PC-9 (cell line): ENCODE measurements around the gene FBXL17. TPM values are rescaled to one million over a fixed set of nuclear protein-coding genes. Genes with fewer than 3 reads are reported as not detected.

Experiments
- BruUV-seq: library from RNA; stranded (reverse); fragments of 400-500 nt; replicated peaks from 2 replicates; lab custom pipeline; 2021; lab: Mats Ljungman, UMichigan
- CTCF ChIA-PET: fragments of 300-600 bp; sonication (Branson Sonifier 250); formaldehyde crosslinking; loops from one replicate; lab custom pipeline; 2022; ENCODE audit warnings: antibody characterized with exemption; lab: Charles Lee
- POLR2A ChIA-PET: fragments of 300-600 bp; sonication (Branson Sonifier 250); formaldehyde crosslinking; loops from one replicate; lab custom pipeline; 2022; ENCODE audit warnings: antibody characterized with exemption; ENCODE audit not compliant: unreplicated experiment; lab: Charles Lee
- DNase-seq, 2 experiments: peaks; one replicate each; pipeline versions ENCODE4 v3.0.0 to v3.0.0-alpha.2; 2015 to 2022; ENCODE audit warnings: mixed read lengths in 1 of 2
- H2AFZ ChIP-seq: fragments of 200-600 bp; sonication (generic); 2 replicates; pipeline ENCODE4 v1.8.1; 2017; ENCODE audit warnings: antibody characterized with exemption
- H3F3A ChIP-seq: fragments of 200-600 bp; sonication (generic); 2 replicates; pipeline ENCODE4 v1.8.1; 2017; ENCODE audit warnings: antibody characterized with exemption, mild to moderate bottlenecking, low read depth; ENCODE audit not compliant: insufficient read depth
- H3K27ac ChIP-seq: fragments of 200-600 bp; sonication (generic); 2 replicates; pipeline ENCODE4 v1.6.1; 2016; ENCODE audit warnings: mixed run types
- H3K27me3 ChIP-seq: fragments of 200-600 bp; sonication (generic); 2 replicates; pipeline ENCODE4 v1.6.1; 2016; ENCODE audit warnings: low read depth, mixed run types; ENCODE audit not compliant: insufficient read depth
- H3K36me3 ChIP-seq: fragments of 200-600 bp; sonication (generic); 2 replicates; pipeline ENCODE4 v1.6.1; 2016; ENCODE audit warnings: low read depth, mixed run types
- H3K4me1 ChIP-seq: fragments of 200-600 bp; sonication (generic); replicated peaks from 2 replicates; pipeline ENCODE4 v1.6.1; 2016; ENCODE audit warnings: mixed run types; ENCODE audit not compliant: insufficient read depth
- H3K4me2 ChIP-seq: fragments of 200-600 bp; sonication (generic); 2 replicates; pipeline ENCODE4 v1.6.1; 2017; ENCODE audit warnings: mixed run types
- H3K4me3 ChIP-seq: fragments of 200-600 bp; sonication (generic); 2 replicates; pipeline ENCODE4 v1.6.1; 2016; ENCODE audit warnings: mixed run types
- H3K79me2 ChIP-seq: fragments of 200-600 bp; sonication (generic); 2 replicates; pipeline ENCODE4 v1.6.1; 2017; ENCODE audit warnings: low read depth, mixed run types
- H3K9me2 ChIP-seq: fragments of 200-600 bp; sonication (generic); 2 replicates; pipeline ENCODE4 v1.8.1; 2017; ENCODE audit warnings: mild to moderate bottlenecking; ENCODE audit not compliant: insufficient read depth
- H3K9me3 ChIP-seq: fragments of 200-600 bp; sonication (generic); 2 replicates; pipeline ENCODE4 v1.8.1; 2016; ENCODE audit warnings: low read depth; ENCODE audit not compliant: insufficient read depth
- H4K20me1 ChIP-seq: fragments of 200-600 bp; sonication (generic); 2 replicates; pipeline ENCODE4 v1.8.1; 2017; ENCODE audit not compliant: insufficient read depth
- EZH2 ChIP-seq: fragments of 200-600 bp; sonication (generic); IDR thresholded peaks from 2 replicates; pipeline ENCODE4 v1.8.0; 2017; ENCODE audit warnings: antibody characterized with exemption, low read depth
- intact Hi-C: fragments of 100-400 bp; cut with micrococcal nuclease; formaldehyde crosslinking; loops from one replicate; pipeline ENCODE4 v1.10.0; 2022; ENCODE audit not compliant: unreplicated experiment
- total RNA-seq: library from RNA; stranded (reverse); gene quantifications from 2 replicates; pipeline ENCODE4 v1.2.3, GENCODE V29; 2021
- TF ChIP-seq, protein P1 (sequence below): fragments of 200-600 bp; sonication (generic); conservative IDR thresholded peaks from 2 replicates; pipeline ENCODE4 v1.6.1; 2017; ENCODE audit warnings: mixed run types, antibody characterized with exemption, mild to moderate bottlenecking, moderate library complexity

The FBXL17 gene
- total RNA-seq, 1 experiment from 2014 or later = 19.5 TPM

DNA sequence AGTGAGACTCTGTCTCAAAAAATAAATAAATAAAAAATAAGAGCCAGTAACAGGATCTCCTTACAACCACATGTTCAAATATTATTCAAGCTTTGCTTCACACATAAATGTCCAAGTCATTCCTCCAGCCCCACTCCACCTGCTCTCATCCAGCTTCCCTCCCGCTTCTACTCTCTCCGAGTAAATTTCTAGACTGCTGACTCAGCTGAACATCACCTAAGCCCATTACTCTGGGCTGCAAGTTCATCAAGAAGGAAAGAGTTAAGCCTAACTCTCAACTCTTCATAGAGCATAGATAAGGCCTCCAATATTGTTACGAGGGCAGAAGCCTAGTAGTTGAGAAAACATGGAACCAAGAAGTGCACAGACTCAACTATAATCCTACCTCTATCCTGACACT, 300.2 kb downstream of the FBXL17 start:
- TF ChIP-seq, protein P1, sequence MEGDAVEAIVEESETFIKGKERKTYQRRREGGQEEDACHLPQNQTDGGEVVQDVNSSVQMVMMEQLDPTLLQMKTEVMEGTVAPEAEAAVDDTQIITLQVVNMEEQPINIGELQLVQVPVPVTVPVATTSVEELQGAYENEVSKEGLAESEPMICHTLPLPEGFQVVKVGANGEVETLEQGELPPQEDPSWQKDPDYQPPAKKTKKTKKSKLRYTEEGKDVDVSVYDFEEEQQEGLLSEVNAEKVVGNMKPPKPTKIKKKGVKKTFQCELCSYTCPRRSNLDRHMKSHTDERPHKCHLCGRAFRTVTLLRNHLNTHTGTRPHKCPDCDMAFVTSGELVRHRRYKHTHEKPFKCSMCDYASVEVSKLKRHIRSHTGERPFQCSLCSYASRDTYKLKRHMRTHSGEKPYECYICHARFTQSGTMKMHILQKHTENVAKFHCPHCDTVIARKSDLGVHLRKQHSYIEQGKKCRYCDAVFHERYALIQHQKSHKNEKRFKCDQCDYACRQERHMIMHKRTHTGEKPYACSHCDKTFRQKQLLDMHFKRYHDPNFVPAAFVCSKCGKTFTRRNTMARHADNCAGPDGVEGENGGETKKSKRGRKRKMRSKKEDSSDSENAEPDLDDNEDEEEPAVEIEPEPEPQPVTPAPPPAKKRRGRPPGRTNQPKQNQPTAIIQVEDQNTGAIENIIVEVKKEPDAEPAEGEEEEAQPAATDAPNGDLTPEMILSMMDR = no peak
- TF ChIP-seq EZH2 = no peak
- Histone ChIP-seq H2AFZ (no peak overlapping the region), H3K4me3 (no peak overlapping the region), H3K36me3 (no peaks in the 10 kb centered on the region), H4K20me1 (no peaks in the 10 kb centered on the region), H3K4me2 (no peak overlapping the region), H3K4me1 (no peaks in the 10 kb centered on the region), H3K9me3 (no peaks in the 10 kb centered on the region), H3K9me2 (no peaks in the 10 kb centered on the region), H3K27ac (no peak overlapping the region), H3K27me3 (no peaks in the 10 kb centered on the region), H3F3A (no peaks in the 10 kb centered on the region), H3K79me2 (no peaks in the 10 kb centered on the region)
- ChIA-PET POLR2A (no interaction called here), CTCF (no interaction called here)
- no TSS peak for BruUV-seq
- intact Hi-C loops = no loop called here
- no peak for DNase-seq

DNA sequence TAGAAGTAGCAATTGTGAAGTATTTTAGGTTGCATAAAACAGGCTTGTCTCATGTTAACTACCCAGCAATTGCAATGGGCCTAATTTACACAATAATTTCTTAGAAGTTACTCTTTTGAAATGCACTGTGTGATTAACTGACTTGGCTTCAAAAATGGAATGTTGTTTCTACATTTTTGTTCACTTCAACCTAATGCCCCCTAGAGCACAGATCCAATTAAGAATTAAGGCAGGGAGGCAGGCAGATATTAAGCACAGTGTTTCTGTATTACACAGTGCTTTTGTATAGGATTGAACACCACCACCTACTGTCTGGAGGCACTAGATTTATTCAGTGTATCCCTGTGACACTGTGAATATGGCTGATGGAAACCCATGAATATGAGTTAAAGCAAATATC, 302.1 kb downstream of the FBXL17 start:
- intact Hi-C loops = no loop called here
- no peak for DNase-seq
- no TSS peak for BruUV-seq
- Histone ChIP-seq H3K27ac (no peak overlapping the region), H3K79me2 (no peaks in the 10 kb centered on the region), H3K9me3 (no peaks in the 10 kb centered on the region), H3K4me2 (no peak overlapping the region), H3K4me3 (no peak overlapping the region), H3F3A (no peaks in the 10 kb centered on the region), H3K4me1 (no peaks in the 10 kb centered on the region), H4K20me1 (no peaks in the 10 kb centered on the region), H3K27me3 (no peaks in the 10 kb centered on the region), H3K36me3 (no peaks in the 10 kb centered on the region), H2AFZ (no peak overlapping the region), H3K9me2 (no peaks in the 10 kb centered on the region)
- TF ChIP-seq EZH2 = no peak
- TF ChIP-seq, protein P1 = no peak
- POLR2A ChIA-PET = no interaction called here
- CTCF ChIA-PET = no interaction called here

DNA sequence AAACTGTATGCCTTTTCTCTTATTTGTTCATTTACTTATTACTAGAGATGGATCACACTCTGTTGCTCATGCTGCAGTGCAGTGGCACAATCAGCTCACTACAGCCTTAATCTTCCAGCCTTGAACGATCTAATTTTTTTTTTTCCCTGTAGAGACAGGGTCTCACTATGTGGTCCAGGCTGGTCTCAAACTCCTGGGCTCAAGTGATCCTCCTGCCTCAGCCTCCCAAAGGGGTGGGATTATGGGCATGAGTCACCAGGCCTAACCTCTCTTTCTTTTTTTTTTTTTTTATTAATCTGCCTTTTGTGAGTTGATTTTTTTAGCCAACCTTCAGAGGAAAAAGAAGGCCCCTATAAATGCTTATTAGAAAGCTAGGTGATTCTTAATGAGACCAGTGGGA, 303.0 kb downstream of the FBXL17 start:
- POLR2A ChIA-PET = no interaction called here
- BruUV-seq = no TSS peak

More for the DNA sequence above, 303.0 kb downstream of the FBXL17 start:
- no peaks in the 10 kb centered on the region for H3K79me2 ChIP-seq
- H3K27ac ChIP-seq = no peak overlapping the region
- H3K9me2 ChIP-seq = no peaks in the 10 kb centered on the region
- H3K9me3 ChIP-seq = no peaks in the 10 kb centered on the region
- no peaks in the 10 kb centered on the region for H3K4me1 ChIP-seq
- no peak overlapping the region for H3K4me3 ChIP-seq
- no peak for DNase-seq
- no peak overlapping the region for H3K4me2 ChIP-seq
- CTCF ChIA-PET = interaction anchor here (0.7 kb wide), 1 partner anchor 10 kb away, joined by 6 read pairs; no protein-coding TSS in a partner anchor
- no peaks in the 10 kb centered on the region for H3K27me3 ChIP-seq
- intact Hi-C loops = no loop called here
- no peak overlapping the region for H2AFZ ChIP-seq
- TF ChIP-seq, protein P1 = no peak
- no peak for TF ChIP-seq EZH2
- no peaks in the 10 kb centered on the region for H4K20me1 ChIP-seq
- no peaks in the 10 kb centered on the region for H3K36me3 ChIP-seq
- no peaks in the 10 kb centered on the region for H3F3A ChIP-seq
